Peyer's patch (tissue), 4 donors: ENCODE measurements around the gene CACNA2D4. TPM values are rescaled to one million over a fixed set of nuclear protein-coding genes. Genes with fewer than 3 reads are reported as not detected.

Source experiments
- DNase-seq, 3 donors: peaks; one replicate each; pipeline ENCODE4 v3.0.0-alpha.2; 2017 to 2019
- H3K27ac ChIP-seq, 4 donors: fragments of 200-600 bp; sonication (generic); one replicate each; pipeline ENCODE4 v1.5.1; 2016 to 2019
- H3K27me3 ChIP-seq, 2 donors: fragments of 200-600 bp; sonication (generic); one replicate each; pipeline ENCODE4 v1.5.1; 2019
- H3K36me3 ChIP-seq, 3 donors: fragments of 200-600 bp; sonication (generic); one replicate each; pipeline ENCODE4 v1.5.1; 2016 to 2019
- H3K4me1 ChIP-seq, 4 donors: fragments of 200-600 bp; sonication (generic); one replicate each; pipeline ENCODE4 v1.5.1; 2016 to 2019
- H3K4me3 ChIP-seq, 4 donors: fragments of 200-600 bp; sonication (generic); 1 replicate in 3 of 4; 2 replicates in 1 of 4; pipeline ENCODE4 v1.5.1; 2016 to 2019; ENCODE audit warnings: mild to moderate bottlenecking in 1 of 4
- H3K9me3 ChIP-seq, 4 donors: fragments of 200-600 bp; sonication (generic); one replicate each; pipeline ENCODE4 v1.5.1; 2016 to 2019; ENCODE audit warnings: mild to moderate bottlenecking in 1 of 4
- CTCF ChIP-seq, 6 experiments: fragments of 450-650 bp in 4 of 6; fragments of 200-600 bp in 2 of 6; sonication (generic) in 1 of 6; IDR thresholded peaks; one replicate each; pipeline ENCODE4 v1.5.1; 2017 to 2019; ENCODE audit warnings: antibody characterized with exemption in 6 of 6, mild to moderate bottlenecking in 3 of 6, moderate library complexity in 1 of 6
- POLR2A ChIP-seq, 2 donors: fragments of 450-650 bp; IDR thresholded peaks; one replicate each; pipeline ENCODE4 v1.5.1; 2017; ENCODE audit warnings: antibody characterized with exemption in 2 of 2, mild to moderate bottlenecking in 2 of 2, moderate library complexity in 2 of 2
- total RNA-seq, 4 donors: library from RNA; depleted of rRNA; stranded (reverse); fragments of >200 nt; gene quantifications; one replicate each; pipeline ENCODE4 v1.1.0, GENCODE V29; 2016

The CACNA2D4 gene
- total RNA-seq, 4 donors from 2014 or later: 9.5 to 19.3 (median 12.3) TPM

GRCh38 chr12:1843641-1844005 is 74.8 kb downstream of the CACNA2D4 start:
- Histone ChIP-seq H3K27ac (no peak overlapping the region), H3K4me3 (no peak overlapping the region), H3K36me3 (no peaks in the 10 kb centered on the region), H3K9me3 (no peaks in the 10 kb centered on the region), H3K27me3 (no peaks in the 10 kb centered on the region), H3K4me1 (no peaks in the 10 kb centered on the region)
- no peak for TF ChIP-seq POLR2A (IDR thresholded peaks at IDR 0.05)
- DNase-seq: no peak

GRCh38 chr12:1842905-1843640 is 75.4 kb downstream of the CACNA2D4 start:
- Histone ChIP-seq H3K27me3 (no peaks in the 10 kb centered on the region), H3K4me1 (no peaks in the 10 kb centered on the region), H3K36me3 (no peaks in the 10 kb centered on the region), H3K9me3 (no peaks in the 10 kb centered on the region), H3K27ac (no peak overlapping the region), H3K4me3 (no peak overlapping the region)
- peak in 1 of 3 donors; percentile 24 for DNase-seq
- TF ChIP-seq CTCF (IDR thresholded peaks at IDR 0.05) (no peak), POLR2A (IDR thresholded peaks at IDR 0.05) (no peak)

- peak in 1 of 3 donors; percentile 27 for DNase-seq
- no peaks in the 10 kb centered on the region for H3K27me3 ChIP-seq
- no peaks in the 10 kb centered on the region for H3K36me3 ChIP-seq
These were observed 76.1 kb downstream of the CACNA2D4 start for GRCh38 chr12:1842183-1842904.

GRCh38 chr12:1841586-1842182 is 76.8 kb downstream of the CACNA2D4 start:
- no peak overlapping the region for H3K27ac ChIP-seq
- no peak overlapping the region for H3K4me3 ChIP-seq
- H3K9me3 ChIP-seq: no peaks in the 10 kb centered on the region
- no peak for DNase-seq
- no peaks in the 10 kb centered on the region for H3K4me1 ChIP-seq
- H3K36me3 ChIP-seq: no peaks in the 10 kb centered on the region
- TF ChIP-seq POLR2A (IDR thresholded peaks at IDR 0.05): no peak
- no peak for TF ChIP-seq CTCF (IDR thresholded peaks at IDR 0.05)
- H3K27me3 ChIP-seq: no peaks in the 10 kb centered on the region

More at GRCh38 chr12:1842183-1842904, 76.1 kb downstream of the CACNA2D4 start:
- TF ChIP-seq POLR2A (IDR thresholded peaks at IDR 0.05) (no peak), CTCF (IDR thresholded peaks at IDR 0.05) (no peak)
- Histone ChIP-seq H3K4me1 (no peaks in the 10 kb centered on the region), H3K9me3 (no peaks in the 10 kb centered on the region), H3K4me3 (no peak overlapping the region), H3K27ac (no peak overlapping the region)

GRCh38 chr12:1840981-1841425 is 77.4 kb downstream of the CACNA2D4 start:
- Histone ChIP-seq H3K4me3 (no peak overlapping the region), H3K9me3 (no peaks in the 10 kb centered on the region), H3K4me1 (no peaks in the 10 kb centered on the region), H3K27me3 (no peaks in the 10 kb centered on the region), H3K27ac (no peak overlapping the region), H3K36me3 (no peaks in the 10 kb centered on the region)
- no peak for DNase-seq
- TF ChIP-seq CTCF (IDR thresholded peaks at IDR 0.05): no peak
- no peak for TF ChIP-seq POLR2A (IDR thresholded peaks at IDR 0.05)
